H1 (cell line): ENCODE data around the gene SNAP25. TPM values are rescaled to one million over a fixed set of nuclear protein-coding genes. Genes with fewer than 3 reads are reported as not detected.

Experiments used
- FOSL1 ChIP-seq: IDR thresholded peaks from 2 replicates; pipeline ENCODE4 v1.6.1; 2011; ENCODE audit warnings: mild to moderate bottlenecking, low read depth, low read length, moderate library complexity; ENCODE audit not compliant: insufficient read depth
- SIX5 ChIP-seq: IDR thresholded peaks from 2 replicates; pipeline ENCODE4 v1.6.1; 2011; ENCODE audit warnings: mild to moderate bottlenecking, low read depth, low read length
- SP4 ChIP-seq: IDR thresholded peaks from 2 replicates; pipeline ENCODE4 v1.6.1; 2012; ENCODE audit warnings: low read length, inconsistent platforms
- TAF1 ChIP-seq: IDR thresholded peaks from 2 replicates; pipeline ENCODE4 v1.6.1; 2011; ENCODE audit warnings: mild to moderate bottlenecking, low read depth, low read length
- TAF7 ChIP-seq: optimal IDR thresholded peaks from 2 replicates; pipeline ENCODE3; 2011; ENCODE audit warnings: low read depth, mild to moderate bottlenecking, inconsistent platforms, low read length, moderate library complexity, borderline replicate concordance
- polyA plus RNA-seq, 7 experiments: library from polyadenylated mRNA; depleted of rRNA in 3 of 7; stranded (reverse) in 5 of 7; unstranded in 2 of 7; fragments of >200 nt in 5 of 7; fragments of 200-250 nt in 2 of 7; gene quantifications; 1 replicate in 5 of 7; 2 replicates in 1 of 7; 4 replicates in 1 of 7; pipeline versions ENCODE4 v1.2.1 to v1.2.3, GENCODE V29; 2011 to 2013; ENCODE audit warnings: missing spikeins in 2 of 7, mixed read lengths in 2 of 7
- total RNA-seq: library from RNA; stranded (reverse); fragmentation: NEBNext Ultra II Directional; extraction: Animal tissue kit (Norgen Biotek cat#: 25700); gene quantifications from 2 replicates; pipeline ENCODE4 v1.2.1, GENCODE V29; 2021
- TF ChIP-seq, protein P1 (sequence below): fragments of 300-600 bp; sonication (generic); IDR thresholded peaks from 2 replicates; pipeline ENCODE4 v1.7.1; 2012; ENCODE audit warnings: low read length, moderate library complexity, mild to moderate bottlenecking, inconsistent platforms; ENCODE audit not compliant: insufficient replicate concordance

The SNAP25 gene
- total and polyA plus RNA-seq, 2 of the 8 experiments (the other 6 are each of a cell fraction or from before 2014, with no cell fraction given): 0.51 to 0.52 TPM

DNA sequence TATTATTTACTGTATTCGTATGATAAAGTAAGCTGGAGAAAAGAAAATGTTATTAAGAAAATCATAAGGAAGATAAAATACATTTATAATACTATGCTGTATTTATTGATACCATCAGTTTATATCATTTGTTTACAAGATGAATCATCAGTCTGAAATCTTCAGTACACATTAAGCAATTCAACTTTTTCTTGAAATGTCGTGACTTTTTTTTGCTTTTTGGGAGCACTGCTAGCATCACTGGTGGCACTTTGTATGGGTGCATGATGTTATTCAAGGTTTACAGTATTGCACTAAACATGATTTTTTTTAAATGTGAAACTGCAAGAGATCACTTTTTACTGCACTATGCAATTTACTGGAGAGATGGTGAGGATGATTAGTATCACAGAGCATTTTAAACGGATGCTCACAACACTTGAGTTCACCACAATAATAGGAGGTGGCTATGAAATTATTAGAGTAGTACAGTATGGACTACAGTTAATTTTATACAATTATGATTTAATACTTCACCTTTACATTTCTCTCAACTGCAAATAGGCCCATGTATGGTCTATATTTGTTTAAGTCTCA, 85.9 kb downstream of the SNAP25 start (continued):
- TF ChIP-seq, protein P1, sequence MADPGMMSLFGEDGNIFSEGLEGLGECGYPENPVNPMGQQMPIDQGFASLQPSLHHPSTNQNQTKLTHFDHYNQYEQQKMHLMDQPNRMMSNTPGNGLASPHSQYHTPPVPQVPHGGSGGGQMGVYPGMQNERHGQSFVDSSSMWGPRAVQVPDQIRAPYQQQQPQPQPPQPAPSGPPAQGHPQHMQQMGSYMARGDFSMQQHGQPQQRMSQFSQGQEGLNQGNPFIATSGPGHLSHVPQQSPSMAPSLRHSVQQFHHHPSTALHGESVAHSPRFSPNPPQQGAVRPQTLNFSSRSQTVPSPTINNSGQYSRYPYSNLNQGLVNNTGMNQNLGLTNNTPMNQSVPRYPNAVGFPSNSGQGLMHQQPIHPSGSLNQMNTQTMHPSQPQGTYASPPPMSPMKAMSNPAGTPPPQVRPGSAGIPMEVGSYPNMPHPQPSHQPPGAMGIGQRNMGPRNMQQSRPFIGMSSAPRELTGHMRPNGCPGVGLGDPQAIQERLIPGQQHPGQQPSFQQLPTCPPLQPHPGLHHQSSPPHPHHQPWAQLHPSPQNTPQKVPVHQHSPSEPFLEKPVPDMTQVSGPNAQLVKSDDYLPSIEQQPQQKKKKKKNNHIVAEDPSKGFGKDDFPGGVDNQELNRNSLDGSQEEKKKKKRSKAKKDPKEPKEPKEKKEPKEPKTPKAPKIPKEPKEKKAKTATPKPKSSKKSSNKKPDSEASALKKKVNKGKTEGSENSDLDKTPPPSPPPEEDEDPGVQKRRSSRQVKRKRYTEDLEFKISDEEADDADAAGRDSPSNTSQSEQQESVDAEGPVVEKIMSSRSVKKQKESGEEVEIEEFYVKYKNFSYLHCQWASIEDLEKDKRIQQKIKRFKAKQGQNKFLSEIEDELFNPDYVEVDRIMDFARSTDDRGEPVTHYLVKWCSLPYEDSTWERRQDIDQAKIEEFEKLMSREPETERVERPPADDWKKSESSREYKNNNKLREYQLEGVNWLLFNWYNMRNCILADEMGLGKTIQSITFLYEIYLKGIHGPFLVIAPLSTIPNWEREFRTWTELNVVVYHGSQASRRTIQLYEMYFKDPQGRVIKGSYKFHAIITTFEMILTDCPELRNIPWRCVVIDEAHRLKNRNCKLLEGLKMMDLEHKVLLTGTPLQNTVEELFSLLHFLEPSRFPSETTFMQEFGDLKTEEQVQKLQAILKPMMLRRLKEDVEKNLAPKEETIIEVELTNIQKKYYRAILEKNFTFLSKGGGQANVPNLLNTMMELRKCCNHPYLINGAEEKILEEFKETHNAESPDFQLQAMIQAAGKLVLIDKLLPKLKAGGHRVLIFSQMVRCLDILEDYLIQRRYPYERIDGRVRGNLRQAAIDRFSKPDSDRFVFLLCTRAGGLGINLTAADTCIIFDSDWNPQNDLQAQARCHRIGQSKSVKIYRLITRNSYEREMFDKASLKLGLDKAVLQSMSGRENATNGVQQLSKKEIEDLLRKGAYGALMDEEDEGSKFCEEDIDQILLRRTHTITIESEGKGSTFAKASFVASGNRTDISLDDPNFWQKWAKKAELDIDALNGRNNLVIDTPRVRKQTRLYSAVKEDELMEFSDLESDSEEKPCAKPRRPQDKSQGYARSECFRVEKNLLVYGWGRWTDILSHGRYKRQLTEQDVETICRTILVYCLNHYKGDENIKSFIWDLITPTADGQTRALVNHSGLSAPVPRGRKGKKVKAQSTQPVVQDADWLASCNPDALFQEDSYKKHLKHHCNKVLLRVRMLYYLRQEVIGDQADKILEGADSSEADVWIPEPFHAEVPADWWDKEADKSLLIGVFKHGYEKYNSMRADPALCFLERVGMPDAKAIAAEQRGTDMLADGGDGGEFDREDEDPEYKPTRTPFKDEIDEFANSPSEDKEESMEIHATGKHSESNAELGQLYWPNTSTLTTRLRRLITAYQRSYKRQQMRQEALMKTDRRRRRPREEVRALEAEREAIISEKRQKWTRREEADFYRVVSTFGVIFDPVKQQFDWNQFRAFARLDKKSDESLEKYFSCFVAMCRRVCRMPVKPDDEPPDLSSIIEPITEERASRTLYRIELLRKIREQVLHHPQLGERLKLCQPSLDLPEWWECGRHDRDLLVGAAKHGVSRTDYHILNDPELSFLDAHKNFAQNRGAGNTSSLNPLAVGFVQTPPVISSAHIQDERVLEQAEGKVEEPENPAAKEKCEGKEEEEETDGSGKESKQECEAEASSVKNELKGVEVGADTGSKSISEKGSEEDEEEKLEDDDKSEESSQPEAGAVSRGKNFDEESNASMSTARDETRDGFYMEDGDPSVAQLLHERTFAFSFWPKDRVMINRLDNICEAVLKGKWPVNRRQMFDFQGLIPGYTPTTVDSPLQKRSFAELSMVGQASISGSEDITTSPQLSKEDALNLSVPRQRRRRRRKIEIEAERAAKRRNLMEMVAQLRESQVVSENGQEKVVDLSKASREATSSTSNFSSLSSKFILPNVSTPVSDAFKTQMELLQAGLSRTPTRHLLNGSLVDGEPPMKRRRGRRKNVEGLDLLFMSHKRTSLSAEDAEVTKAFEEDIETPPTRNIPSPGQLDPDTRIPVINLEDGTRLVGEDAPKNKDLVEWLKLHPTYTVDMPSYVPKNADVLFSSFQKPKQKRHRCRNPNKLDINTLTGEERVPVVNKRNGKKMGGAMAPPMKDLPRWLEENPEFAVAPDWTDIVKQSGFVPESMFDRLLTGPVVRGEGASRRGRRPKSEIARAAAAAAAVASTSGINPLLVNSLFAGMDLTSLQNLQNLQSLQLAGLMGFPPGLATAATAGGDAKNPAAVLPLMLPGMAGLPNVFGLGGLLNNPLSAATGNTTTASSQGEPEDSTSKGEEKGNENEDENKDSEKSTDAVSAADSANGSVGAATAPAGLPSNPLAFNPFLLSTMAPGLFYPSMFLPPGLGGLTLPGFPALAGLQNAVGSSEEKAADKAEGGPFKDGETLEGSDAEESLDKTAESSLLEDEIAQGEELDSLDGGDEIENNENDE: no peak
- TF ChIP-seq SP4 (no peak), SIX5 (no peak), TAF1 (no peak), FOSL1 (no peak), TAF7 (no peak)
